IPS DF 4.7 (cell line): ENCODE data around the gene IL1RAPL2.
"Not testable (repeated sequence)": the region's sequence is repeated elsewhere in the genome, so short reads cannot be mapped to it uniquely, and the experiment has no call there.

Experiments used
- DNase-seq: peaks from one replicate; pipeline ENCODE4 v3.0.0-alpha.2; 2013; ENCODE audit warnings: low spot score; ENCODE audit errors: extremely low read depth

IL1RAPL2 gene

GRCh38 chrX:104670051-104670450 lies 104.1 kb downstream of the IL1RAPL2 start:
- no peak for DNase-seq

- DNase-seq = not testable (repeated sequence)
These were observed 111.5 kb downstream of the IL1RAPL2 start for GRCh38 chrX:104677517-104677916.

GRCh38 chrX:104679175-104679574 lies 113.2 kb downstream of the IL1RAPL2 start:
- no peak for DNase-seq

GRCh38 chrX:104681214-104681613 lies 115.2 kb downstream of the IL1RAPL2 start:
- DNase-seq = no peak

GRCh38 chrX:104684077-104684476 lies 118.1 kb downstream of the IL1RAPL2 start:
- no peak for DNase-seq

GRCh38 chrX:104695593-104695992 lies 129.6 kb downstream of the IL1RAPL2 start:
- DNase-seq = no peak

GRCh38 chrX:104696667-104697066 lies 130.7 kb downstream of the IL1RAPL2 start:
- DNase-seq = no peak

GRCh38 chrX:104697294-104697693 lies 131.3 kb downstream of the IL1RAPL2 start:
- no peak for DNase-seq

GRCh38 chrX:104707042-104707441 lies 141.0 kb downstream of the IL1RAPL2 start:
- no peak for DNase-seq

GRCh38 chrX:104707572-104707971 lies 141.6 kb downstream of the IL1RAPL2 start:
- DNase-seq = no peak

GRCh38 chrX:104712515-104712914 lies 146.5 kb downstream of the IL1RAPL2 start:
- no peak for DNase-seq

GRCh38 chrX:104721854-104722253 lies 155.9 kb downstream of the IL1RAPL2 start:
- no peak for DNase-seq

GRCh38 chrX:104728456-104728855 lies 162.5 kb downstream of the IL1RAPL2 start:
- DNase-seq = no peak

- no peak for DNase-seq
These were observed 176.4 kb downstream of the IL1RAPL2 start for GRCh38 chrX:104742355-104742754.

GRCh38 chrX:104745152-104745551 lies 179.2 kb downstream of the IL1RAPL2 start:
- DNase-seq = no peak

GRCh38 chrX:104749951-104750610 lies 184.1 kb downstream of the IL1RAPL2 start:
- no peak for DNase-seq

- DNase-seq = no peak
These were observed 196.6 kb downstream of the IL1RAPL2 start for GRCh38 chrX:104762641-104763040.

GRCh38 chrX:104789784-104790183 lies 223.8 kb downstream of the IL1RAPL2 start:
- DNase-seq = no peak

- DNase-seq = no peak
These were observed 229.8 kb downstream of the IL1RAPL2 start for GRCh38 chrX:104795804-104796203.

GRCh38 chrX:104803219-104803618 lies 237.2 kb downstream of the IL1RAPL2 start:
- no peak for DNase-seq

GRCh38 chrX:104806346-104806745 lies 240.3 kb downstream of the IL1RAPL2 start:
- no peak for DNase-seq

- DNase-seq = no peak
These were observed 267.4 kb downstream of the IL1RAPL2 start for GRCh38 chrX:104833401-104833800.

- DNase-seq = no peak
These were observed 276.6 kb downstream of the IL1RAPL2 start for GRCh38 chrX:104842646-104843045.

GRCh38 chrX:104852241-104852640 lies 286.2 kb downstream of the IL1RAPL2 start:
- DNase-seq = no peak
